ENCODE data around the gene BCR. TPM values are rescaled to one million over a fixed set of nuclear protein-coding genes. Genes with fewer than 3 reads are reported as not detected.
"Not testable (repeated sequence)": the region's sequence is repeated elsewhere in the genome, so short reads cannot be mapped to it uniquely, and the experiment has no call there.

The BCR gene
- total RNA-seq, 1 experiment from 2014 or later: 6.6 TPM

GRCh38 chr22:23287136-23288095 is 107.1 kb downstream of the BCR start:
- no peak for DNase-seq (ENCODE audit: low read depth)

GRCh38 chr22:23288301-23289129 is 108.2 kb downstream of the BCR start:
- no peak for DNase-seq (ENCODE audit: low read depth)

- DNase-seq (ENCODE audit: low read depth): no peak
These were observed 108.8 kb downstream of the BCR start for GRCh38 chr22:23289130-23289503.

DNA sequence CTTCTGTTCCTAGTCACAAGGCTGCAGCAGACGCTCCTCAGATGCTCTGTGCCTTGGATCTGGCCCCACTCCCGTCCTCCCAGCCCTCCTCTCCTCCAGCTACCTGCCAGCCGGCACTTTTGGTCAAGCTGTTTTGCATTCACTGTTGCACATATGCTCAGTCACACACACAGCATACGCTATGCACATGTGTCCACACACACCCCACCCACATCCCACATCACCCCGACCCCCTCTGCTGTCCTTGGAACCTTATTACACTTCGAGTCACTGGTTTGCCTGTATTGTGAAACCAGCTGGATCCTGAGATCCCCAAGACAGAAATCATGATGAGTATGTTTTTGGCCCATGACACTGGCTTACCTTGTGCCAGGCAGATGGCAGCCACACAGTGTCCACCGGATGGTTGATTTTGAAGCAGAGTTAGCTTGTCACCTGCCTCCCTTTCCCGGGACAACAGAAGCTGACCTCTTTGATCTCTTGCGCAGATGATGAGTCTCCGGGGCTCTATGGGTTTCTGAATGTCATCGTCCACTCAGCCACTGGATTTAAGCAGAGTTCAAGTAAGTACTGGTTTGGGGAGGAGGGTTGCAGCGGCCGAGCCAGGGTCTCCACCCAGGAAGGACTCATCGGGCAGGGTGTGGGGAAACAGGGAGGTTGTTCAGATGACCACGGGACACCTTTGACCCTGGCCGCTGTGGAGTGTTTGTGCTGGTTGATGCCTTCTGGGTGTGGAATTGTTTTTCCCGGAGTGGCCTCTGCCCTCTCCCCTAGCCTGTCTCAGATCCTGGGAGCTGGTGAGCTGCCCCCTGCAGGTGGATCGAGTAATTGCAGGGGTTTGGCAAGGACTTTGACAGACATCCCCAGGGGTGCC is 109.8 kb downstream of the BCR start:
- peak; percentile 25 for DNase-seq (ENCODE audit: low read depth)

GRCh38 chr22:23291806-23292452 is 111.6 kb downstream of the BCR start:
- DNase-seq (ENCODE audit: low read depth): no peak

GRCh38 chr22:23292453-23293350 is 112.4 kb downstream of the BCR start:
- DNase-seq (ENCODE audit: low read depth): no peak

DNA sequence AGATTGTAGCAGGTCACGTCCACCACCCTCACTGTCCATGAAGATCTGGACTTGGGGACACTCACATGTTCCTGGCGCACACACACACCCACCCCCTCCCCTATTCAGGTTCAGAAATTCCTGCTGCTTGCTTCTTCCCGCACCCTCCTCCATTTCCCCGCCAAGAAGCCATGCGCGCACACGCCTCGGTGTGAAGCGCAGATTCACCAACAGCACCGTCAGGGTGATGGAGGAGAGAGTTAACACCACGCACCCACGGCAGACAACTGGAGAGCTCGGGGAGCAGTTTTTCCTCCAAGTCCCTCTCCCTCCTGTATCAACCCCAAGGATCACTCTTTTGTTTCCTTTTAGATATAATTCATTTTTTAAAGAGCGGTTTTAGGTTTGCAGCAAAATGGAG is 113.4 kb downstream of the BCR start:
- no peak for DNase-seq (ENCODE audit: low read depth)

GRCh38 chr22:23294221-23294620 is 113.9 kb downstream of the BCR start:
- no peak for DNase-seq (ENCODE audit: low read depth)

DNA sequence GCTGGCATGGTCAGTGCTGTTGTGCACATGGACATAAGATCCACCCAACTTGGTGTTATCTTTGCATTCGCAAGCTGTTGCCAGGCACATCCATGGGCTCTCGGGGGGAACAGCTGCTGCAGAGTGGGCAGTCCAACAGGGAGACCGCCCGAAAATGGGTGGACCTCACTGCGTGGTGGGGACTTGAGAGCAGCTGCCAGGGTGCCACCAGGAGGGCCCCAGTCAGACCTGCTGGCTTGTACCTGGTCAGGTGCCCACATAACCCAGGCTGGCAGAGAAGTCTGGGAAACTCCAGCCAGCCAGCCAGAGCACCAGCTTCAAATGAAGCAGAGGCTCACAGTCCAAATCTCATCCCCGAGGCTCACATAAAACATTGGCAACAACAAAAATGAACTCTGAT is 120.2 kb downstream of the BCR start:
- DNase-seq (ENCODE audit: low read depth): no peak

DNA sequence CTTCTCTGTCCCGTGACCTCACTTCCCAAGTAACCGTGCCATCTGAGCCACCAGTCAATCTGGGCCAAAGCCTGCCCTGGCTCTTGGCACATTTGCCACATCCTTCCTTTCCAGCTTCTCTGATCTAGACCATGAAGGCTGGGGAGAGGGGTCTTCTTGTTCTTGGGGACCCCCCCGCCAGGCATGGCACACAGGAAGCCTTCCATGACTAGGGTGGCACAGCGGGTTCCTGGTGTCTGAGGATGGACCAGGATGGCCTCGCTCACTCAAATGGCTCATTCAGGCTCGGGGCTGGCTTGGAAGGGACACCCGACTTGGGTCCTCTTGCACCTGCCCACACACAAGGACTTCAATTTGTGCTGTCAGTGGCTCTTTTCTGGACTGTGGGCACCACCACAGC is 121.3 kb downstream of the BCR start:
- no peak for DNase-seq (ENCODE audit: low read depth)

- DNase-seq (ENCODE audit: low read depth): no peak
These were observed 122.1 kb downstream of the BCR start for GRCh38 chr22:23302171-23303002.

- DNase-seq (ENCODE audit: low read depth): peak; percentile 85
These were observed 125.1 kb downstream of the BCR start for GRCh38 chr22:23305321-23305910.

- DNase-seq (ENCODE audit: low read depth): peak; percentile 88
These were observed 125.6 kb downstream of the BCR start for GRCh38 chr22:23305922-23306374.

DNA sequence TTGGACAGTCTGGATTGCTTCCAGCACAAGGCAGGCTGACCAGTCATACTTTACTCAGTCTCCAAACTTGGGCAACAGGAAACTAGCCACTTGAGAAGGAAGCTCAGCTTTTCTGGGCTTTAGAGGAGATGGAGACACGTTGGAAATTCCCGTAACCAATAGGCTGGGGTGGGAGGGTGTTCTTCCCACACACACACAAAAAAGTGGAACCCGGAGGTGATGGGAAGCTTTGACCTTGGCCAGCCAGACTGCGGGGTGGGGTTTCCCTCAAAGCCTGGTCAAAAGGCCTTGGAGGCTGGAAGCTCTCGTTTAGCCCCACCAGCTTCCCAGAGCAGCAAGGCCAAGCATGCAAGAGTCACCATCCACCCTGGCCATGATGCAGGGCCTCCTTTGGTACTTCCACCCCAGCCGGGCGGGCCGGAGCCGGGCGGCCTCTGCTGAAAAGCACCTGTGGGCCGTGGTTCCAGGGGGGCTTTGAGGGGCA is 126.2 kb downstream of the BCR start:
- peak; percentile 73 for DNase-seq (ENCODE audit: low read depth)

DNA sequence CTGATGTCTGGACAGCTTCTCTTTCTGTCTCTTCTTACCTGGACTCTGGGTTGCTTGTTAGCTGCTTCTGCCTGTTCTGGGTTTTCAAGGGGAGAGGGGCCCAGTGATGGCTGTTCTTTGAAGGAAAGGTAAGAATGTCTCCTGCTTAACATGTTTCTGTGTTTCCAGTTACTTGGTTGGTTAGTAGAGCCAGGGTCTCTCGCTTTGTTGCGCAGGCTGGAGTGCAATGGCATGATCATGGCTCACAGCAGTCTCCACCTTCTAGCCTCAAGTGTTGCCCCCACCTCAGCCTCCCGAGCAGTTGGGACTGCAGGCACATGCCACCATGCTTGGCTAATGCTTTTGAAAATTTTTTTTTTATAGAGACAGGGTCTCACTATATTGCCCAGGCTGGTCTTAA is 126.6 kb downstream of the BCR start:
- no peak for DNase-seq (ENCODE audit: low read depth)

DNA sequence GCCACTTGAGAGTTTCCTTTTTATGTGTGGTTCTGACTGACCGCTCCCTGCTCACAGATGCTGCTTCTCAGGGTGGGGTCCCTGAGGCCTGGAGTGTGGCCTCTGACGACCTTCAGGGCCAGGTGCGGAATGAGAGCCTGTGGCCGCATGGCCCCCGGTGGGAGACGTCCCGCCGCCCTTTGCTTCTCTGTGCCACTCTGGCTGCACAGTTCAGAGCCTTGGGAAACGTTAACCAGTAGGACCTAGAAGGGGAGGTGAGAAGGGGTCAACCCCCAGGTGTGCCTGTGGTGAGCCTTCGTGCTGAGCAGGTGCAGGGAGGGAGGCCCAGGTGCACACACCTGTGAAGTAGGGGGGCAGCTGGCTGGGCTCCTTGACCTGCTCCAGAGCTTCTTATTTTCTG is 127.2 kb downstream of the BCR start:
- DNase-seq (ENCODE audit: low read depth): not testable (repeated sequence)

DNA sequence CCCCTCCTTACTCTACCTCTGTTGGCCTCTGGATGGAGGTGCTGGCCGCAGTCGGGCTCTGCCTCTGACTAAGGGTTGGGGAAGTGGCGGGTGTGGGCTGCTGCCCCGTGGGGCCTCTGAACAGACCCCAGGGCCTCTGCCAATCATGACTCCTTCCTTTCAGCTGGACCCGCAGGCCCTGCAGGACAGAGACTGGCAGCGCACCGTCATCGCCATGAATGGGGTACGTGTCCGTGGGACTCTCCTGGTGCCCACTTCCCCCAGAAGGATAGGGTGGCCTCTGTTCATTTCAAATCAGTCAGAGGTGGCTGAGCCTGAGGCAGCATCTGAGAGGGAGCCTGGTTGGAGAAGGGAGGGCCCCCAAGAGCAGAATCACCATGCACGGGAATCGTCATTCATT is 129.0 kb downstream of the BCR start:
- not testable (repeated sequence) for DNase-seq (ENCODE audit: low read depth)

DNA sequence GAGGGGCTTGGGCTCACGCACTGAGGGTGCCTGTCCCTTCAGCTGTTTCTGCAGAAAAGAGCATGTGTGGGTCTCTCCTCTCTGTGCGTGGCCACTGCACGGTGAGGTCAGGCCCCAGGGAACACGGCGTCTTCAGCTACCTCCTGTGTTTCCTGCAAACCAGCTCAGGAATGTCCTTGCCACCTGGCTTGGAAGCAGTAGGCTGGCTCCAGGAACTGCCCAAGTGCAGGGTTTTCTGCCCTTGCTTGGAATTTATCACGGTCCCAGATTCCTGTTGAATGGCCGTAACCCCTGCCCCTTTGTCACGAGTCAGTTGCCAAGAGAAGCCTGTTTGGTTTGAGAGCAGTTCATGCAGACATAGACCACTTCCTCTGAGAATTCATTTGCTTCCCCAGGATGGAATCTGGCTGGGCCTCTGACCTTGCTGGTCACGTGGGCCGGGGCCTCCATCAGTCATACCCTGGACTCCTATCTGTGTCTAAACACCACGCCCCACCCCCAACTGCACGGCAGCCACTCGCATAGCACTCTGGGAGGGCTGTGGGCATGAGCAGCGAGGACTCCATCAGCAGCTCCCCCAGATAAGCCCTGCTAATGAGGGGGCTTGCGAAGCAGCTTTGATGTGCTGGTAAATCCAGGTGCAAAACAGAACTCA is 130.3 kb downstream of the BCR start:
- not testable (repeated sequence) for DNase-seq (ENCODE audit: low read depth)
